NB4 (cell line): ENCODE data around the gene CLEC16A.

Experiments used
- CTCF ChIP-seq: IDR thresholded peaks from one replicate; pipeline ENCODE4 v1.5.1; 2012; ENCODE audit warnings: low read depth, low read length
- MAX ChIP-seq: IDR thresholded peaks from 2 replicates; pipeline ENCODE4 v1.6.1; 2011; ENCODE audit warnings: low read depth, low read length
- MYC ChIP-seq: IDR thresholded peaks from 2 replicates; pipeline ENCODE4 v1.6.1; 2011; ENCODE audit warnings: low read depth, low read length
- POLR2A ChIP-seq: IDR thresholded peaks from 2 replicates; pipeline ENCODE4 v1.6.1; 2011; ENCODE audit warnings: mild to moderate bottlenecking; ENCODE audit not compliant: insufficient read length; ENCODE audit errors: extremely low read depth

DNA sequence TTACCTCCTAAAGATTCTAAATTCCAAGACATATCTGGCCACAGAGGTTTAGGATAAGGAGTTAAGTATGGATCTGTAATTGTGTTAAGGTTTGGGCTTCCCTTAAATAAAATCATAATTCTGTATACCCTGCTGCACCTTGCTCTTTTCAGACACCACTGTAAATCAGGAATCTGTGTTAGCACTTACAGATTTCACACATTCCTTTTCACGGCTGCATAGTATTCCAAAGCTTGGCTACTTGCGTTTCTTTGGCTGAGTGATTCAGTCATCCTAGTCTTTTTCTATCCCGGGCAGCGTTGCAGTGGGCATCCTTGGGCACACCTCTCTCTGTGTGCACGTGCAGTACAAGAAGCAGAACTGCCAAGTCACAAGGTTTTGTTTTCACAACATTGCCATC lies 205.8 kb downstream of the CLEC16A start:
- no peak for TF ChIP-seq CTCF
- no peak for TF ChIP-seq POLR2A
- no peak for TF ChIP-seq MAX
- TF ChIP-seq MYC: no peak
